ENCODE data around the gene NOL11. TPM values are rescaled to one million over a fixed set of nuclear protein-coding genes. Genes with fewer than 3 reads are reported as not detected.
A peak's percentile ranks its signal among the peaks of the same experiment; 100 is the strongest.

NOL11 gene
- polyA plus RNA-seq, 3 donors: 5.2 to 11.4 (median 6.1) TPM

DNA sequence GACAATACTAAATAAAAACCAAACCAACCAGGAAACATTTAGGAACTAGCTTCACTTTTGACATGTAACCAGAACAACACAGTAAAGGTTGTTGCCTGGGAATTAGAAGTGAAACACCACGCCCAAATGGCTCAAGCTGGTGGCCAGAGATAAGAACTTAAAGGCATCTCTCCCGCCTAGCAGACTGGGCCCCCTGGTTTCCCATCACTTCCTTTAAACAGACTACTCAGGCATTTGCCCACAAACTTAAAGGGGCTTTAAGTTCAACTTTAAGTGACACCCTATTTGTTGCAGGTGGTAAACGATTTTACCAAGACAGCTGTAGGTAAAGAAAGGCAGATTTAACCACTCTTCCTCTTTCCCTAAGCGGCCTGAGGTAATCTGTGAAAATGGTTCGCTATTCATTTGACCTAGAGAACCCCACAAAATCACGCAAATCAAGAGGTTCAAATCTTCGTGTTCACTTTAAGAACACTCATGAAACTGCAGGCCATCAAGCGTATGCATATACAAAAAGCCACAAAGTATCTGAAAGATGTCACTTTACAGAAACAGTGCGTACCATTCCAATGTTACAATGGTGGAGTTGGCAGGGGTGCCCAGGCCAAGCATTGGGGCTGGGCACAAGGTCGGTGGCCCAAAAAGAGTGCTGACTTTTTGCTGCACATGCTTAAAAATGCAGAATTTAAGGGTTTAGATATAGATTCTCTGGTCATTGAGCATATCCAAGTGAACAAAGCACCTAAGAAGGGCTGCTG lies 66.8 kb downstream of the NOL11 start:
- peak overlapping the region; percentile 33 for H2AFZ ChIP-seq (ENCODE audit: insufficient read depth, low read depth, low read length, poor library complexity, severe bottlenecking)
- Mint-ChIP-seq H3K4me3 (no peak overlapping the region), H3K27me3 (ENCODE audit: low read depth in 3 of 3) (peaks cover 0 to 2% (median 0%) of the 10 kb centered on the region in 3 donors), H3K36me3 (no peaks in the 10 kb centered on the region), H3K27ac (no peak overlapping the region), H3K9me3 (peaks cover 0 to 4% (median 0%) of the 10 kb centered on the region in 7 donors), H3K4me1 (peaks cover 6% of the 10 kb centered on the region)
- H3K36me3 ChIP-seq (replicated peaks in 1 of 2; ENCODE audit: control insufficient read depth in 1 of 2, insufficient read depth in 2 of 2, low read length in 2 of 2): no peaks in the 10 kb centered on the region
- H3K79me2 ChIP-seq (ENCODE audit: insufficient read depth, low read length): no peaks in the 10 kb centered on the region
- no peak overlapping the region for H3K27ac ChIP-seq (ENCODE audit: low read depth in 1 of 2, low read length in 2 of 2)
- H3K4me1 ChIP-seq (ENCODE audit: control insufficient read depth in 1 of 2, insufficient read depth in 2 of 2, low read length in 2 of 2): no peaks in the 10 kb centered on the region
- H4K20me1 ChIP-seq (ENCODE audit: insufficient read depth, low read length): no peaks in the 10 kb centered on the region
- intact Hi-C loops (cut with micrococcal nuclease): no loop called here
- TF ChIP-seq, protein P1, sequence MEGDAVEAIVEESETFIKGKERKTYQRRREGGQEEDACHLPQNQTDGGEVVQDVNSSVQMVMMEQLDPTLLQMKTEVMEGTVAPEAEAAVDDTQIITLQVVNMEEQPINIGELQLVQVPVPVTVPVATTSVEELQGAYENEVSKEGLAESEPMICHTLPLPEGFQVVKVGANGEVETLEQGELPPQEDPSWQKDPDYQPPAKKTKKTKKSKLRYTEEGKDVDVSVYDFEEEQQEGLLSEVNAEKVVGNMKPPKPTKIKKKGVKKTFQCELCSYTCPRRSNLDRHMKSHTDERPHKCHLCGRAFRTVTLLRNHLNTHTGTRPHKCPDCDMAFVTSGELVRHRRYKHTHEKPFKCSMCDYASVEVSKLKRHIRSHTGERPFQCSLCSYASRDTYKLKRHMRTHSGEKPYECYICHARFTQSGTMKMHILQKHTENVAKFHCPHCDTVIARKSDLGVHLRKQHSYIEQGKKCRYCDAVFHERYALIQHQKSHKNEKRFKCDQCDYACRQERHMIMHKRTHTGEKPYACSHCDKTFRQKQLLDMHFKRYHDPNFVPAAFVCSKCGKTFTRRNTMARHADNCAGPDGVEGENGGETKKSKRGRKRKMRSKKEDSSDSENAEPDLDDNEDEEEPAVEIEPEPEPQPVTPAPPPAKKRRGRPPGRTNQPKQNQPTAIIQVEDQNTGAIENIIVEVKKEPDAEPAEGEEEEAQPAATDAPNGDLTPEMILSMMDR (IDR thresholded peaks at IDR 0.05): no peak
- H3K9me3 ChIP-seq (replicated peaks in 1 of 2; ENCODE audit: control insufficient read depth in 1 of 2, insufficient read depth in 1 of 2, low read length in 2 of 2): no peaks in the 10 kb centered on the region
- no peak for DNase-seq
- no peak overlapping the region for H3K9ac ChIP-seq (ENCODE audit: insufficient read depth, low read length, poor library complexity, severe bottlenecking)
- WGBS (ENCODE audit: insufficient coverage): 7% methylated on average over 3 of the region's 10 CpGs
- H3K4me3 ChIP-seq (replicated peaks in 1 of 3; ENCODE audit: low read depth in 2 of 3, low read length in 3 of 3): no peak overlapping the region
- no peak overlapping the region for H3K4me2 ChIP-seq (replicated peaks; ENCODE audit: extremely low read depth, low read length, poor library complexity, severe bottlenecking)
- no peaks in the 10 kb centered on the region for H3K27me3 ChIP-seq (ENCODE audit: control insufficient read depth in 2 of 2, insufficient read depth in 2 of 2, low read length in 2 of 2)

DNA sequence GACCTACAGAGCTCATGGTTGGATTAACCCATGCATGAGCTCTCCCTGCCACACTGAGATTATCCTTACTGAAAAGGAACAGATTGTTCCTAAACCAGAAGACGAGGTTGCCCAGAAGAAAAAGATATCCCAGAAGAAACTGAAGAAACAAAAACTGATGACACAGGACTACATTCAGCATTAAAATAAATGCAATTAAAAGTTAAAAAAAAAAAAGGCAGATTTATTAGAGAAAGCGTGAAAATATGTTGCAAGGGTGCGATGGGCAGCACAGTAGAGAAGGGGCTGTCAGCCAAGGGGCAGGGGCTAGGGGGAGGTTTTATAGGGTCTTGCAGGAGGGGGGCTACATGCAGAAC lies 67.4 kb downstream of the NOL11 start:
- DNase-seq: no peak
- H3K9me3 ChIP-seq (replicated peaks in 1 of 2; ENCODE audit: control insufficient read depth in 1 of 2, insufficient read depth in 1 of 2, low read length in 2 of 2): no peaks in the 10 kb centered on the region
- TF ChIP-seq, protein P1 (IDR thresholded peaks at IDR 0.05): no peak
- H2AFZ ChIP-seq (ENCODE audit: insufficient read depth, low read depth, low read length, poor library complexity, severe bottlenecking): no peak overlapping the region
- no peaks in the 10 kb centered on the region for H3K4me1 ChIP-seq (ENCODE audit: control insufficient read depth in 1 of 2, insufficient read depth in 2 of 2, low read length in 2 of 2)
- H3K9ac ChIP-seq (ENCODE audit: insufficient read depth, low read length, poor library complexity, severe bottlenecking): no peak overlapping the region
- H3K4me3 Mint-ChIP-seq: no peak overlapping the region
- intact Hi-C loops (cut with micrococcal nuclease): no loop called here
- H3K79me2 ChIP-seq (ENCODE audit: insufficient read depth, low read length): no peaks in the 10 kb centered on the region
- no peaks in the 10 kb centered on the region for H3K36me3 Mint-ChIP-seq
- no peaks in the 10 kb centered on the region for H3K36me3 ChIP-seq (replicated peaks in 1 of 2; ENCODE audit: control insufficient read depth in 1 of 2, insufficient read depth in 2 of 2, low read length in 2 of 2)
- H3K27me3 Mint-ChIP-seq (ENCODE audit: low read depth in 3 of 3): peaks cover 0 to 2% (median 0%) of the 10 kb centered on the region in 3 donors
- H3K9me3 Mint-ChIP-seq: peaks cover 0 to 4% (median 0%) of the 10 kb centered on the region in 7 donors
- H3K4me2 ChIP-seq (replicated peaks; ENCODE audit: extremely low read depth, low read length, poor library complexity, severe bottlenecking): no peak overlapping the region
- H4K20me1 ChIP-seq (ENCODE audit: insufficient read depth, low read length): no peaks in the 10 kb centered on the region
- H3K27me3 ChIP-seq (ENCODE audit: control insufficient read depth in 2 of 2, insufficient read depth in 2 of 2, low read length in 2 of 2): no peaks in the 10 kb centered on the region
- no peak overlapping the region for H3K27ac ChIP-seq (ENCODE audit: low read depth in 1 of 2, low read length in 2 of 2)
- H3K27ac Mint-ChIP-seq: no peak overlapping the region
- 94% methylated on average over 2 of the region's 3 CpGs for WGBS (ENCODE audit: insufficient coverage)
- peaks cover 6% of the 10 kb centered on the region for H3K4me1 Mint-ChIP-seq
- no peak overlapping the region for H3K4me3 ChIP-seq (replicated peaks in 1 of 3; ENCODE audit: low read depth in 2 of 3, low read length in 3 of 3)
